H9 (cell line): Measurements from ENCODE around the gene DTNBP1. TPM values are rescaled to one million over a fixed set of nuclear protein-coding genes. Genes with fewer than 3 reads are reported as not detected.

Source experiments
- DNase-seq: peaks from one replicate; pipeline ENCODE4 v3.0.0-alpha.2; 2017
- H2AFZ ChIP-seq: one replicate; pipeline ENCODE4 v1.6.1; 2013; ENCODE audit warnings: mild to moderate bottlenecking, low read length, control low read depth, moderate library complexity
- H2AK5ac ChIP-seq: 2 replicates; pipeline ENCODE4 v1.6.1; 2013; ENCODE audit warnings: low read length, control low read depth, mixed read lengths; ENCODE audit not compliant: insufficient read length
- H2BK120ac ChIP-seq: one replicate; pipeline ENCODE4 v1.6.1; 2013; ENCODE audit warnings: low read depth, mild to moderate bottlenecking, low read length, control low read depth, inconsistent platforms; ENCODE audit not compliant: poor library complexity, severe bottlenecking
- H2BK12ac ChIP-seq: 2 replicates; pipeline ENCODE4 v1.6.1; 2013; ENCODE audit warnings: low read length, control low read depth, mixed read lengths, low read depth; ENCODE audit not compliant: insufficient read length
- H2BK15ac ChIP-seq: 2 replicates; pipeline ENCODE4 v1.6.1; 2013; ENCODE audit warnings: low read depth, low read length, control low read depth
- H2BK20ac ChIP-seq: one replicate; pipeline ENCODE4 v1.6.1; 2013; ENCODE audit warnings: low read depth, mild to moderate bottlenecking, low read length, control low read depth, inconsistent platforms; ENCODE audit not compliant: poor library complexity, severe bottlenecking
- H2BK5ac ChIP-seq: 2 replicates; pipeline ENCODE4 v1.6.1; 2013; ENCODE audit warnings: low read length, control low read depth, mixed read lengths; ENCODE audit not compliant: insufficient read length
- H3K14ac ChIP-seq: 2 replicates; pipeline ENCODE4 v1.6.1; 2013; ENCODE audit warnings: low read length, control low read depth; ENCODE audit not compliant: insufficient read depth
- H3K18ac ChIP-seq: 2 replicates; pipeline ENCODE4 v1.6.1; 2013; ENCODE audit warnings: low read depth, mild to moderate bottlenecking, mixed read lengths, low read length, control low read depth; ENCODE audit not compliant: insufficient read length
- H3K23ac ChIP-seq: 2 replicates; pipeline ENCODE4 v1.6.1; 2013; ENCODE audit warnings: low read length, control low read depth, mixed read lengths, low read depth; ENCODE audit not compliant: insufficient read length
- H3K23me2 ChIP-seq: 2 replicates; pipeline ENCODE4 v1.6.1; 2013; ENCODE audit warnings: low read depth, mild to moderate bottlenecking, mixed read lengths, low read length, control low read depth; ENCODE audit not compliant: insufficient read length, poor library complexity, severe bottlenecking
- H3K27ac ChIP-seq: 2 replicates; pipeline ENCODE4 v1.5.1; 2013; ENCODE audit warnings: low read length, control low read depth, mixed read lengths, low read depth; ENCODE audit not compliant: insufficient read length
- H3K27me3 ChIP-seq: 2 replicates; pipeline ENCODE4 v1.6.1; 2013; ENCODE audit warnings: low read length, control low read depth, inconsistent platforms; ENCODE audit not compliant: insufficient read depth
- H3K4ac ChIP-seq: 2 replicates; pipeline ENCODE4 v1.6.1; 2013; ENCODE audit warnings: low read depth, mild to moderate bottlenecking, control low read depth, inconsistent platforms, low read length, moderate library complexity
- H3K4me1 ChIP-seq: 2 replicates; pipeline ENCODE4 v1.6.1; 2013; ENCODE audit warnings: low read length, control low read depth, inconsistent platforms; ENCODE audit not compliant: insufficient read depth
- H3K4me2 ChIP-seq: 2 replicates; pipeline ENCODE4 v1.6.1; 2013; ENCODE audit warnings: low read length, control low read depth, mixed read lengths; ENCODE audit not compliant: insufficient read length, insufficient read depth
- H3K56ac ChIP-seq: 2 replicates; pipeline ENCODE4 v1.6.1; 2013; ENCODE audit warnings: low read depth, mild to moderate bottlenecking, mixed read lengths, low read length, control low read depth; ENCODE audit not compliant: insufficient read length
- H3K79me1 ChIP-seq: 2 replicates; pipeline ENCODE4 v1.6.1; 2013; ENCODE audit warnings: low read depth, mild to moderate bottlenecking, moderate library complexity, low read length, control low read depth, inconsistent platforms; ENCODE audit not compliant: insufficient read depth, poor library complexity, severe bottlenecking
- H3K79me2 ChIP-seq: 2 replicates; pipeline ENCODE4 v1.6.1; 2013; ENCODE audit warnings: low read length, control low read depth, inconsistent platforms; ENCODE audit not compliant: insufficient read depth
- H3K9ac ChIP-seq: 2 replicates; pipeline ENCODE4 v1.6.1; 2013; ENCODE audit warnings: low read length, control low read depth, mixed read lengths; ENCODE audit not compliant: insufficient read length; ENCODE audit errors: extremely low read depth
- H3K9me3 ChIP-seq: one replicate; pipeline ENCODE4 v1.6.1; 2013; ENCODE audit warnings: low read depth, low read length, inconsistent platforms; ENCODE audit not compliant: control insufficient read depth
- H3T11ph ChIP-seq: one replicate; pipeline ENCODE4 v1.6.1; 2013; ENCODE audit warnings: mild to moderate bottlenecking, low read length, control low read depth, inconsistent platforms
- H4K20me1 ChIP-seq: one replicate; pipeline ENCODE4 v1.6.1; 2013; ENCODE audit not compliant: control insufficient read depth, insufficient read length, insufficient read depth
- H4K5ac ChIP-seq: 2 replicates; pipeline ENCODE4 v1.6.1; 2013; ENCODE audit warnings: low read depth, mild to moderate bottlenecking, mixed read lengths, low read length, control low read depth; ENCODE audit not compliant: insufficient read length
- H4K8ac ChIP-seq: replicated peaks from 2 replicates; pipeline ENCODE4 v1.6.1; 2013; ENCODE audit warnings: low read length, control low read depth, mixed read lengths, low read depth; ENCODE audit not compliant: insufficient read length
- H4K91ac ChIP-seq: 2 replicates; pipeline ENCODE4 v1.6.1; 2013; ENCODE audit warnings: low read depth, mild to moderate bottlenecking, moderate library complexity, mixed read lengths, low read length, control low read depth; ENCODE audit not compliant: insufficient read length
- H3K27ac Mint-ChIP-seq, 3 experiments: 2 replicates in 2 of 3; 3 replicates in 1 of 3; pipeline ENCODE4 v1.8.0; 2020 to 2021; ENCODE audit warnings: mixed read lengths in 3 of 3, mild to moderate bottlenecking in 1 of 3, moderate library complexity in 1 of 3
- H3K27me3 Mint-ChIP-seq: 2 replicates; pipeline ENCODE4 v1.8.0; 2021; ENCODE audit warnings: low read depth, mild to moderate bottlenecking, moderate library complexity, mixed read lengths
- H3K36me3 Mint-ChIP-seq, 3 experiments: 2 replicates in 2 of 3; 3 replicates in 1 of 3; pipeline ENCODE4 v1.8.0; 2020 to 2021; ENCODE audit warnings: low read depth in 3 of 3, mixed read lengths in 3 of 3; ENCODE audit not compliant: insufficient read depth in 1 of 3
- H3K4me1 Mint-ChIP-seq, 2 experiments: 2 replicates each; pipeline ENCODE4 v1.8.0; 2020; ENCODE audit warnings: mixed read lengths in 2 of 2
- H3K4me3 Mint-ChIP-seq, 2 experiments: 2 replicates in 1 of 2; 3 replicates in 1 of 2; pipeline ENCODE4 v1.8.0; 2020 to 2021; ENCODE audit warnings: mild to moderate bottlenecking in 2 of 2, mixed read lengths in 2 of 2, moderate library complexity in 1 of 2
- H3K9me3 Mint-ChIP-seq, 2 experiments: 2 replicates in 1 of 2; 3 replicates in 1 of 2; pipeline ENCODE4 v1.8.0; 2020; ENCODE audit warnings: mild to moderate bottlenecking in 2 of 2, mixed read lengths in 2 of 2, moderate library complexity in 1 of 2
- WGBS: extraction: QIAGEN DNeasy Blood & Tissue Kit; methylation state at CpG from one replicate; pipeline ENCODE4 v1.1.7; 2013; ENCODE audit warnings: missing lambda C conversion rate, low lambda C conversion rate, mixed read lengths; ENCODE audit not compliant: insufficient read length; ENCODE audit errors: extremely low coverage; 5-methylcytosine and 5-hydroxymethylcytosine counted together
- total RNA-seq: library from RNA; stranded (reverse); gene quantifications from 2 replicates; pipeline ENCODE4 v1.2.1, GENCODE V29; 2021
- TF ChIP-seq, protein P1 (sequence below): fragments of 200-600 bp; sonication (generic); conservative IDR thresholded peaks from 3 replicates; pipeline ENCODE4 v1.8.0; 2021; ENCODE audit warnings: antibody characterized with exemption, mild to moderate bottlenecking

The DTNBP1 gene
- total RNA-seq, 1 experiment from 2014 or later, result 12.9 TPM

DNA sequence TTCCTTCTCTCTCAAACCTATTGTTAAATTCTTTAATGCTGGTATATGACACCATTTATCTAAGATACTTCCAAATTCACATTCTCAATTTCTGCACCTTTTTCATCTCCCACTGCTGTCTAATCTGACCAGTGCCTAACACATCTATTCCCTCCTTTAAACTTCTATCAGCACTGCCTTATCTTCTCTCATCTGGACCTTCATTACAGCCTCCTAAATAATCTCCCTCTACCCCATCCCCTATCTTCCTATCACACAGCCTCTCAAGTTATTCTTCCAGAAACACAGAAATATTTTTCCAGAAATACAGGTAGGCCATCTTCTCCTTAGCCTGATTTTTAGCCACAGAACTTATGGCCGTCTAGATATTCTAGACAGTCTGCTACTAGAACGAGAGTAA, 5.5 kb downstream of the DTNBP1 start:
- no peaks in the 10 kb centered on the region for H3K27me3 ChIP-seq
- no peak overlapping the region for H2AFZ ChIP-seq
- H2BK20ac ChIP-seq, result no peak overlapping the region
- Mint-ChIP-seq H3K4me1 (peaks cover 20 to 23% of the 10 kb centered on the region in 2 experiments), H3K27ac (no peak overlapping the region), H3K27me3 (peaks cover 1% of the 10 kb centered on the region; the same call in 1 of the 2 replicates), H3K4me3 (no peak overlapping the region), H3K9me3 (no peaks in the 10 kb centered on the region; a peak in 1 of 5 replicates), H3K36me3 (peaks cover 0 to 4% (median 4%) of the 10 kb centered on the region in 3 experiments; a peak in 4 of 7 replicates)
- no peak overlapping the region for H4K5ac ChIP-seq
- H3K4ac ChIP-seq, result no peak overlapping the region
- peaks cover 7% of the 10 kb centered on the region; the same call in 1 of the 2 replicates for H3K4me1 ChIP-seq
- H4K20me1 ChIP-seq, result no peaks in the 10 kb centered on the region
- H4K91ac ChIP-seq, result no peak overlapping the region
- WGBS, result no CpG with 5 or more reads among the region's 2 CpGs
- TF ChIP-seq, protein P1, sequence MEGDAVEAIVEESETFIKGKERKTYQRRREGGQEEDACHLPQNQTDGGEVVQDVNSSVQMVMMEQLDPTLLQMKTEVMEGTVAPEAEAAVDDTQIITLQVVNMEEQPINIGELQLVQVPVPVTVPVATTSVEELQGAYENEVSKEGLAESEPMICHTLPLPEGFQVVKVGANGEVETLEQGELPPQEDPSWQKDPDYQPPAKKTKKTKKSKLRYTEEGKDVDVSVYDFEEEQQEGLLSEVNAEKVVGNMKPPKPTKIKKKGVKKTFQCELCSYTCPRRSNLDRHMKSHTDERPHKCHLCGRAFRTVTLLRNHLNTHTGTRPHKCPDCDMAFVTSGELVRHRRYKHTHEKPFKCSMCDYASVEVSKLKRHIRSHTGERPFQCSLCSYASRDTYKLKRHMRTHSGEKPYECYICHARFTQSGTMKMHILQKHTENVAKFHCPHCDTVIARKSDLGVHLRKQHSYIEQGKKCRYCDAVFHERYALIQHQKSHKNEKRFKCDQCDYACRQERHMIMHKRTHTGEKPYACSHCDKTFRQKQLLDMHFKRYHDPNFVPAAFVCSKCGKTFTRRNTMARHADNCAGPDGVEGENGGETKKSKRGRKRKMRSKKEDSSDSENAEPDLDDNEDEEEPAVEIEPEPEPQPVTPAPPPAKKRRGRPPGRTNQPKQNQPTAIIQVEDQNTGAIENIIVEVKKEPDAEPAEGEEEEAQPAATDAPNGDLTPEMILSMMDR, result no peak
- H3K18ac ChIP-seq, result no peak overlapping the region
- no peak overlapping the region for H4K8ac ChIP-seq
- no peak overlapping the region for H2BK15ac ChIP-seq
- H3T11ph ChIP-seq, result no peak overlapping the region
- no peak overlapping the region for H3K9ac ChIP-seq
- no peak overlapping the region for H2BK12ac ChIP-seq
- H3K56ac ChIP-seq, result no peak overlapping the region
- H3K79me2 ChIP-seq, result 0 out of 2 replicates have a peak, but pooled peaks cover 1% of the 10 kb centered on the region
- no peak overlapping the region for H2BK120ac ChIP-seq
- no peak overlapping the region for H3K23ac ChIP-seq
- no peak overlapping the region for H3K4me2 ChIP-seq
- H3K14ac ChIP-seq, result no peak overlapping the region
- H3K27ac ChIP-seq, result no peak overlapping the region
- no peak for DNase-seq
- no peak overlapping the region for H2AK5ac ChIP-seq
- H3K23me2 ChIP-seq, result no peaks in the 10 kb centered on the region
- no peak overlapping the region for H2BK5ac ChIP-seq
- no peaks in the 10 kb centered on the region for H3K9me3 ChIP-seq
- peaks cover 2% of the 10 kb centered on the region for H3K79me1 ChIP-seq
